Progenitor cell of endocrine pancreas (in vitro differentiated cells): ENCODE measurements around the gene ACTMAP. TPM values are rescaled to one million over a fixed set of nuclear protein-coding genes. Genes with fewer than 3 reads are reported as not detected.

Source experiments
- DNase-seq: peaks from one replicate; pipeline ENCODE4 v3.0.0; 2021; ENCODE audit warnings: low spot score; ENCODE audit not compliant: unreplicated experiment
- H3K27ac Mint-ChIP-seq: 2 replicates; pipeline ENCODE4 v1.8.0; 2021; ENCODE audit warnings: mild to moderate bottlenecking, moderate library complexity, mixed read lengths
- H3K27me3 Mint-ChIP-seq: 2 replicates; pipeline ENCODE4 v1.8.0; 2021; ENCODE audit warnings: mixed read lengths
- H3K36me3 Mint-ChIP-seq: 2 replicates; pipeline ENCODE4 v1.8.0; 2022; ENCODE audit warnings: mixed read lengths; ENCODE audit not compliant: insufficient read depth
- H3K4me1 Mint-ChIP-seq: 2 replicates; pipeline ENCODE4 v1.8.0; 2021; ENCODE audit warnings: low read depth, mixed read lengths
- H3K4me3 Mint-ChIP-seq: 2 replicates; pipeline ENCODE4 v1.8.0; 2021; ENCODE audit warnings: low read depth, mild to moderate bottlenecking, moderate library complexity, mixed read lengths
- H3K9me3 Mint-ChIP-seq: 2 replicates; pipeline ENCODE4 v1.8.0; 2021; ENCODE audit warnings: low read depth, mixed read lengths
- total RNA-seq: library from RNA; stranded (reverse); gene quantifications from 2 replicates; pipeline ENCODE4 v1.2.1, GENCODE V29; 2021
- TF ChIP-seq, protein P1 (sequence below): fragments of 200-600 bp; sonication (generic); IDR thresholded peaks from one replicate; pipeline ENCODE4 v1.5.0; 2021; ENCODE audit warnings: antibody characterized with exemption, mild to moderate bottlenecking; ENCODE audit not compliant: unreplicated experiment

Gene ACTMAP
- total RNA-seq, 1 donor from 2014 or later, result 22.5 TPM

DNA sequence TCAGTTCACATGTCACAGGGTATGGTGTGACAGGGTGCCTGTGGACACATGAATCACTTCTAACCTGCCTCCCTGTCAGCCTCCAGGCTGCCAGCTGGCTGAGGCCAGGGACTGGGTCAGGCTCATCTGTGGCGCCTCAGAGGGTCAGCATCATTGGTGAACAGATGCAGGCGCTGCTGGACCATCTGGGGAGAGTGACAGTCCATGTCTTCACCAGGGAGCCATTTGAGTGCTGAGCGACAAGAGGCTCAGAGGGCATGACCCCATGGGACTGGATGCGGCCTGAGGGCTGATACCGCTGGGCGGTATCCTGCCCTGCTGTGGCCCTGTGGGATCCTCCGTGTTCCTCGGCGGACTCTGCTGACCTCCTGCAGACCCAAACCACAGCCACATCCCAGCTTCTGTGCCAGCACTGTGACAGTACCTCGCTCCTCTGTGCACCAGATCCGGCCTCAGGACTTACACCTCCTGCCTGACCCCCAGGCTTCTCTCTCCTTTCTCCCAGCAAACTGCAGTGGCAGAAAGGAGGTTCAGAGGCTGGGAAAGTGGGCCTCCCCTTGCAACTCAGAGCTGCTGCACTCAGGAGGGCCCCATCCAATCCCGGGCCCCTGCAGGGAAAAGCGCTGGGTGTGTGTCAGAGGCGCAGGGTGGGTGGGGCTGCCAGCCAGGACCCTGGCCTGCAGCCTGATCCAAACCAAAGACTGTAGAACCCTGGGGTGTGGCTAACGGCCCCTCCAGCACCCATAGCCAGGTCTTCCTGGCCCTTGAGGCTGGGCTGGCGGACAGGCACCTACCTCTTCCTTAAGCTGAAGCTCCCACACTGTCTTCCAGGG, 10.2 kb downstream of the ACTMAP start:
- DNase-seq, result no peak
- H3K4me3 Mint-ChIP-seq, result no peak overlapping the region
- no peaks in the 10 kb centered on the region for H3K9me3 Mint-ChIP-seq
- TF ChIP-seq, protein P1, sequence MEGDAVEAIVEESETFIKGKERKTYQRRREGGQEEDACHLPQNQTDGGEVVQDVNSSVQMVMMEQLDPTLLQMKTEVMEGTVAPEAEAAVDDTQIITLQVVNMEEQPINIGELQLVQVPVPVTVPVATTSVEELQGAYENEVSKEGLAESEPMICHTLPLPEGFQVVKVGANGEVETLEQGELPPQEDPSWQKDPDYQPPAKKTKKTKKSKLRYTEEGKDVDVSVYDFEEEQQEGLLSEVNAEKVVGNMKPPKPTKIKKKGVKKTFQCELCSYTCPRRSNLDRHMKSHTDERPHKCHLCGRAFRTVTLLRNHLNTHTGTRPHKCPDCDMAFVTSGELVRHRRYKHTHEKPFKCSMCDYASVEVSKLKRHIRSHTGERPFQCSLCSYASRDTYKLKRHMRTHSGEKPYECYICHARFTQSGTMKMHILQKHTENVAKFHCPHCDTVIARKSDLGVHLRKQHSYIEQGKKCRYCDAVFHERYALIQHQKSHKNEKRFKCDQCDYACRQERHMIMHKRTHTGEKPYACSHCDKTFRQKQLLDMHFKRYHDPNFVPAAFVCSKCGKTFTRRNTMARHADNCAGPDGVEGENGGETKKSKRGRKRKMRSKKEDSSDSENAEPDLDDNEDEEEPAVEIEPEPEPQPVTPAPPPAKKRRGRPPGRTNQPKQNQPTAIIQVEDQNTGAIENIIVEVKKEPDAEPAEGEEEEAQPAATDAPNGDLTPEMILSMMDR, result no peak
- H3K27ac Mint-ChIP-seq, result no peak overlapping the region
- H3K36me3 Mint-ChIP-seq, result peaks cover 9% of the 10 kb centered on the region
- no peaks in the 10 kb centered on the region for H3K4me1 Mint-ChIP-seq
- H3K27me3 Mint-ChIP-seq, result no peaks in the 10 kb centered on the region

GRCh38 chr19:40739030-40739839, 11.0 kb downstream of the ACTMAP start:
- H3K36me3 Mint-ChIP-seq, result peaks cover 12% of the 10 kb centered on the region
- H3K4me3 Mint-ChIP-seq, result no peak overlapping the region
- TF ChIP-seq, protein P1, result no peak
- no peak for DNase-seq
- H3K27me3 Mint-ChIP-seq, result no peaks in the 10 kb centered on the region
- no peak overlapping the region for H3K27ac Mint-ChIP-seq
- H3K4me1 Mint-ChIP-seq, result no peaks in the 10 kb centered on the region
- H3K9me3 Mint-ChIP-seq, result no peaks in the 10 kb centered on the region

GRCh38 chr19:40737102-40737644, 13.1 kb downstream of the ACTMAP start:
- TF ChIP-seq, protein P1, result no peak
- Mint-ChIP-seq H3K27me3 (no peaks in the 10 kb centered on the region), H3K36me3 (peaks cover 23% of the 10 kb centered on the region), H3K4me1 (no peaks in the 10 kb centered on the region), H3K27ac (no peak overlapping the region), H3K4me3 (no peak overlapping the region), H3K9me3 (no peaks in the 10 kb centered on the region)
- no peak for DNase-seq

DNA sequence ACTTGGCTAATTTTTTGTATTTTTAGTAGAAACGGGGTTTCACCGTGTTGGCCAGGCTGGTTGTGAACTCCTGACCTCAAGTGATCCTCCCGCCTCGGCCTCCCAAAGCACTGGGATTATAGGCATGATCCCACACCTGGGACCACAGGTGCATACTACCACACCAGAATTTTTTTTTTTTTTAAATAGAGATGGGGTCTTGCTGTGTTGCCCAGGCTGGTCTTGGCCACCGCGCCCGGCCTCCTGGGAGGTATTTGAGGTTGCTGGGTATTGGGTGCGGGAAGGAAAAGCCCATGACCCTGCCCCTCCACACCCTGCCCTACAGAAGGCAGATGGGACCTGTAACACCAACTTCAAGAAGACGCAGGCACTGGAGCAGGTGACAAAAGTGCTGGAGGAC, 13.6 kb downstream of the ACTMAP start:
- Mint-ChIP-seq H3K27me3 (no peaks in the 10 kb centered on the region), H3K36me3 (peaks cover 23% of the 10 kb centered on the region), H3K9me3 (no peaks in the 10 kb centered on the region), H3K4me1 (no peaks in the 10 kb centered on the region), H3K4me3 (no peak overlapping the region), H3K27ac (no peak overlapping the region)
- no peak for DNase-seq
- TF ChIP-seq, protein P1, result no peak
